Measurements from ENCODE around the gene GAPT.

DNA sequence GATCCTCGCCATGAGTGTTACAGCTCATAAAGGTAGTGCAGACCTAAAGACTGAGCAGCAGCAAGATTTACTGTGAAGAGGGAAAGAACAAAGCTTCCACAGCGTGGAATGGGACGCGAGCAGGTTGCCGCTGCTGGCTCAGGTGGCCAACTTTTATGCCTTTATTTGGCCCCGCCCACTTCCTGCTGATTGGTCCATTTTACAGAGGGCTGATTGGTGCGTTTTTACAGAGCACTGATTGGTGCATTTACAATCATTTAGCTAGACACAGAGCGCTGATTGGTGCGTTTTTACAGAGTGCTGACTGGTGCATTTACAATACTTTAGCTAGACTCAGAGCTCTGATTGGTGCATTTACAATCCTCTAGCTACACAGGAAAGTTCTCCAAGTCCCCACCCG lies 45.2 kb upstream of the GAPT start:
- TF ChIP-seq YY1 (IDR thresholded peaks at IDR 0.05; ENCODE audit: low read depth) (no peak), CREB1 (IDR thresholded peaks at IDR 0.05; ENCODE audit: low read depth) (no peak), TAF1 (IDR thresholded peaks at IDR 0.05; ENCODE audit: low read depth) (no peak), FOXM1 (IDR thresholded peaks at IDR 0.05; ENCODE audit: borderline replicate concordance, low read depth) (no peak), EP300 (IDR thresholded peaks at IDR 0.05; ENCODE audit: borderline replicate concordance) (no peak)
- TF ChIP-seq, protein P1, sequence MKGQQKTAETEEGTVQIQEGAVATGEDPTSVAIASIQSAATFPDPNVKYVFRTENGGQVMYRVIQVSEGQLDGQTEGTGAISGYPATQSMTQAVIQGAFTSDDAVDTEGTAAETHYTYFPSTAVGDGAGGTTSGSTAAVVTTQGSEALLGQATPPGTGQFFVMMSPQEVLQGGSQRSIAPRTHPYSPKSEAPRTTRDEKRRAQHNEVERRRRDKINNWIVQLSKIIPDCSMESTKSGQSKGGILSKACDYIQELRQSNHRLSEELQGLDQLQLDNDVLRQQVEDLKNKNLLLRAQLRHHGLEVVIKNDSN (IDR thresholded peaks at IDR 0.05) = no peak
